Ovary (tissue), 3 donors: ENCODE results near the gene SMC5.

Experiments
- EP300 ChIP-seq: sonication (generic); formaldehyde crosslinking; IDR thresholded peaks from one replicate; pipeline ENCODE4 v1.6.1; 2017; ENCODE audit warnings: antibody characterized with exemption
- TF ChIP-seq, protein P1 (sequence below), 3 donors: fragments of 450-650 bp in 2 of 3; fragments of 200-600 bp in 1 of 3; IDR thresholded peaks; one replicate each; pipeline versions ENCODE4 v1.5.1 to v1.8.0; 2016 to 2022; ENCODE audit warnings: antibody characterized with exemption in 3 of 3, mild to moderate bottlenecking in 1 of 3
- donor health status: DM: no; HTN: no; CAD: no.

DNA sequence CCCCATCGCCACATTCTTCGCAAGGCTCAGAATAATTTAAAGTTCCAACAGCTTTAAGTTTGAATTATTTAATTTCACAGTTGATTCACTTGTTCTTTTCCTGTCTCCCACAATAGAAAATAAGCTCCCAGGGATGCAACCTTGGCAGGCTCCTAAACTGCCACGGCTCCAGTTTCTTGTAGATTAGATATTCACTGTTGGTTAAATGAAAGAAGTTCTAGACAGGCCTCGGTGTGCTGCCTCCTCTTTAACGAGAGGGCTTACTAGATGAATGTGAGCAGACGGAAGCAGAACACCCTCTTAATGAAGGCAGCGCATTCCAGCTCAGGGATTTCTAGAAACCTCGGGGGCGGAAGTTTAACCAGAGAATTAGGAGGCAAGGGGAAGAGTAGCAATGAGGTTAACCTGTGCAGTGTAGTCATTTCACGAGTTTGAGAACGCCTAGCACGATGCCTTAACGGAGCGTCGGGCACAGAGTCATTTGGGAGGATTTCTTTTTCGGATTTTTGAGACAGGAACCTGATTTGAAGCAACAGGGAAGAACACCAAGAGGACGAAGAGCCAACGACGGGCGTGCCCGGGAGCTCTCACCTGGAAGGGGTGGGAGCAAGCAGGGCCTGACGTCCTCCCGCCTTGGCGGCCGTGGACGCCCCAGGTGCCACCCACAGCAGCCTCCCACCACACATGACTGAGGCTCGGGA is 637 bp upstream of the SMC5 start:
- TF ChIP-seq EP300 = no peak
- TF ChIP-seq, protein P1, sequence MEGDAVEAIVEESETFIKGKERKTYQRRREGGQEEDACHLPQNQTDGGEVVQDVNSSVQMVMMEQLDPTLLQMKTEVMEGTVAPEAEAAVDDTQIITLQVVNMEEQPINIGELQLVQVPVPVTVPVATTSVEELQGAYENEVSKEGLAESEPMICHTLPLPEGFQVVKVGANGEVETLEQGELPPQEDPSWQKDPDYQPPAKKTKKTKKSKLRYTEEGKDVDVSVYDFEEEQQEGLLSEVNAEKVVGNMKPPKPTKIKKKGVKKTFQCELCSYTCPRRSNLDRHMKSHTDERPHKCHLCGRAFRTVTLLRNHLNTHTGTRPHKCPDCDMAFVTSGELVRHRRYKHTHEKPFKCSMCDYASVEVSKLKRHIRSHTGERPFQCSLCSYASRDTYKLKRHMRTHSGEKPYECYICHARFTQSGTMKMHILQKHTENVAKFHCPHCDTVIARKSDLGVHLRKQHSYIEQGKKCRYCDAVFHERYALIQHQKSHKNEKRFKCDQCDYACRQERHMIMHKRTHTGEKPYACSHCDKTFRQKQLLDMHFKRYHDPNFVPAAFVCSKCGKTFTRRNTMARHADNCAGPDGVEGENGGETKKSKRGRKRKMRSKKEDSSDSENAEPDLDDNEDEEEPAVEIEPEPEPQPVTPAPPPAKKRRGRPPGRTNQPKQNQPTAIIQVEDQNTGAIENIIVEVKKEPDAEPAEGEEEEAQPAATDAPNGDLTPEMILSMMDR (IDR thresholded peaks at IDR 0.05) = no peak
